SU-DHL-6 (cell line): ENCODE results near the gene UBL4A.
A peak's percentile ranks its signal among the peaks of the same experiment; 100 is the strongest.

Experiments used
- H2AFZ ChIP-seq: fragments of 200-600 bp; sonication (generic); 2 replicates; pipeline ENCODE4 v1.6.1; 2014; ENCODE audit warnings: low read depth, mild to moderate bottlenecking, moderate library complexity, mixed read lengths, antibody characterized with exemption, low read length; ENCODE audit not compliant: severe bottlenecking
- H3F3A ChIP-seq: fragments of 200-600 bp; shearing (Covaris generic); 2 replicates; pipeline ENCODE4 v1.6.0; 2016; ENCODE audit warnings: antibody characterized with exemption, mild to moderate bottlenecking; ENCODE audit not compliant: insufficient read depth
- H3K27ac ChIP-seq: fragments of 200-600 bp; sonication (generic); 2 replicates; pipeline ENCODE4 v1.5.1; 2016; ENCODE audit warnings: low read depth, mild to moderate bottlenecking, low read length, moderate library complexity, mixed read lengths
- H3K27me3 ChIP-seq: fragments of 200-600 bp; sonication (generic), shearing (Covaris generic); 2 replicates; pipeline ENCODE4 v1.6.0; 2014; ENCODE audit warnings: mild to moderate bottlenecking, low read length
- H3K36me3 ChIP-seq: fragments of 200-600 bp; sonication (generic); 2 replicates; pipeline ENCODE4 v1.6.1; 2014; ENCODE audit warnings: mild to moderate bottlenecking, low read length, mixed read lengths
- H3K4me2 ChIP-seq: fragments of 300-600, 200-600 bp; shearing (Covaris generic), sonication (generic); 2 replicates; pipeline ENCODE4 v1.6.0; 2014; ENCODE audit warnings: low read length, low read depth, mild to moderate bottlenecking; ENCODE audit not compliant: poor library complexity, severe bottlenecking
- H3K4me3 ChIP-seq: fragments of 200-600 bp; sonication (generic); 2 replicates; pipeline ENCODE4 v1.5.1; 2014; ENCODE audit warnings: antibody characterized with exemption, low read length, mild to moderate bottlenecking, mixed read lengths; ENCODE audit not compliant: insufficient read depth, poor library complexity, severe bottlenecking
- H3K79me2 ChIP-seq: fragments of 200-600 bp; sonication (generic); 2 replicates; pipeline ENCODE4 v1.6.1; 2014; ENCODE audit warnings: mild to moderate bottlenecking, low read length, moderate library complexity; ENCODE audit not compliant: insufficient read depth
- H3K9ac ChIP-seq: fragments of 200-600 bp; sonication (generic); 2 replicates; pipeline ENCODE4 v1.7.0; 2014; ENCODE audit warnings: mild to moderate bottlenecking, low read length
- H3K9me2 ChIP-seq: fragments of 200-600 bp; sonication (generic); replicated peaks from 2 replicates; pipeline ENCODE4 v1.6.1; 2014; ENCODE audit warnings: low read length; ENCODE audit not compliant: insufficient read depth
- H3K9me3 ChIP-seq: fragments of 200-600 bp; sonication (generic); 2 replicates; pipeline ENCODE4 v1.6.1; 2014; ENCODE audit warnings: low read length, mixed read lengths; ENCODE audit not compliant: insufficient read depth
- H4K20me1 ChIP-seq: fragments of 200-600 bp; sonication (generic); 2 replicates; pipeline ENCODE4 v1.6.1; 2014; ENCODE audit warnings: low read depth, mild to moderate bottlenecking, antibody characterized with exemption, low read length, moderate library complexity, mixed read lengths
- CTCF ChIP-seq: fragments of 200-600 bp; sonication (generic); IDR thresholded peaks from one replicate; pipeline ENCODE4 v1.5.1; 2017; ENCODE audit warnings: antibody characterized with exemption, mild to moderate bottlenecking, low read length, moderate library complexity; ENCODE audit not compliant: insufficient read depth, poor library complexity, severe bottlenecking
- EZH2phosphoT487 ChIP-seq: fragments of 200-600 bp; sonication (generic), shearing (Covaris generic); conservative IDR thresholded peaks from 2 replicates; pipeline ENCODE4 v1.6.1; 2018; ENCODE audit warnings: mild to moderate bottlenecking, antibody characterized with exemption, low read length, moderate library complexity, mixed read lengths

Gene UBL4A

GRCh38 chrX:154529206-154529612 lies 42.8 kb upstream of the UBL4A start:
- Histone ChIP-seq H3K79me2 (no peaks in the 10 kb centered on the region), H3K27ac (no peak overlapping the region), H2AFZ (no peak overlapping the region), H3K4me2 (no peak overlapping the region), H3K27me3 (no peaks in the 10 kb centered on the region), H3F3A (no peaks in the 10 kb centered on the region), H4K20me1 (no peaks in the 10 kb centered on the region), H3K9me3 (no peaks in the 10 kb centered on the region), H3K36me3 (no peaks in the 10 kb centered on the region), H3K9ac (no peak overlapping the region), H3K9me2 (no peaks in the 10 kb centered on the region), H3K4me3 (no peak overlapping the region)
- TF ChIP-seq EZH2phosphoT487 (no peak), CTCF (no peak)

- TF ChIP-seq EZH2phosphoT487 (no peak), CTCF (peak; percentile 21)
- peak overlapping the region; percentile 46 for H3K4me3 ChIP-seq
- H3K79me2 ChIP-seq, result no peaks in the 10 kb centered on the region
- H2AFZ ChIP-seq, result peak overlapping the region; percentile 82
- no peaks in the 10 kb centered on the region for H3K9me2 ChIP-seq
- no peaks in the 10 kb centered on the region for H3K36me3 ChIP-seq
- H3K9ac ChIP-seq, result peak overlapping the region; percentile 53
- peak overlapping the region; percentile 64 for H3K4me2 ChIP-seq
- H3K9me3 ChIP-seq, result no peaks in the 10 kb centered on the region
- peak overlapping the region; percentile 63 for H3K27ac ChIP-seq
- H4K20me1 ChIP-seq, result no peaks in the 10 kb centered on the region
- H3K27me3 ChIP-seq, result no peaks in the 10 kb centered on the region
- H3F3A ChIP-seq, result no peaks in the 10 kb centered on the region
Observed at GRCh38 chrX:154526901-154527675, 40.7 kb upstream of the UBL4A start.

DNA sequence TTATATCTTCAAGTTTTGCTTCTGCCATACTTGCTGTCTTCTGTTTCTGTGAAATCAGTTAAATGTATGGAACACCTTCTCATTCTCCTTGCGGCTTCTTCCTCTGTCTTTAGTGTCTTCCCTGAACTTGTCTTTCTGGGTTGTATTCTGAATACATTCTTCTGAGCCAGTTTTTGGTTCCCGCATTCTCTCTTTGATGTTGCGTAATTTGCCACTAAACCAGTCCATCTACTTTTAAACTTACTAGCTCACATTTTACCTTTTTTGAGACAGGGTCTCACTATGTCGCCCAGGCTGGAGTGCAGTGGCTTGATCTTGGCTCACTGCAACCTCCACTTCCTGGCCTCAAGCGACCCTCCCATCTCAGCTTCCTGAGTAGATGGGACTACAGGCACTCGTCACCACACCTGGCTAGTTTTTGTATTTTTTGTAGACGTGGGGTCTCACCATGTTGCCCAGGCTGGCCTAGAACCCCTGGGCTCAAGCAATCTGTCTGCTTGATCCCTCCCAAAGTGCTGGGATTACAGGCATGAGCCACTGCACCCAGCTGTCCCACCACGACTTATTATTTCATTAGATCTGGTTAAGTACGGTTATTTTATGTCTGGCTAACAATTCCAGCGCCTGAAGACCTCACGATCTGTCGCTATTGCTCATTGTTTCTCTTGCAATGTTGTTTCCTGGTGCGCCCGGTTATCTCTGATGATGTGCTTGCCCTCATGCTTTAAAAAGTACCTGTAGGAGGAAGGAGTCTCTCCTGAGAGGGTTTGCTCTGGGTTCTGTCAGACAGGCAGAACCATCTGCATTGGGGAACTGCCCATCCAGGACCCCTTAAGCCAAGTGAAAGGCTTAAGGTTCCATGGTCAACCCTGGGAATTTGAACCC lies 39.4 kb upstream of the UBL4A start:
- no peak for TF ChIP-seq EZH2phosphoT487
- TF ChIP-seq CTCF, result no peak

More for the DNA sequence above, 39.4 kb upstream of the UBL4A start:
- H4K20me1 ChIP-seq, result no peaks in the 10 kb centered on the region
- no peaks in the 10 kb centered on the region for H3K9me3 ChIP-seq
- H3K79me2 ChIP-seq, result no peaks in the 10 kb centered on the region
- no peaks in the 10 kb centered on the region for H3K36me3 ChIP-seq
- H3K4me3 ChIP-seq, result no peak overlapping the region
- H3K9ac ChIP-seq, result no peak overlapping the region
- H3K27ac ChIP-seq, result no peak overlapping the region
- H2AFZ ChIP-seq, result no peak overlapping the region
- no peaks in the 10 kb centered on the region for H3F3A ChIP-seq
- no peaks in the 10 kb centered on the region for H3K9me2 ChIP-seq
- no peak overlapping the region for H3K4me2 ChIP-seq
- no peaks in the 10 kb centered on the region for H3K27me3 ChIP-seq
